Brain microvascular endothelial cell (primary cell): ENCODE results near the gene PCA3.

ENCODE experiments used
- DNase-seq: peaks from one replicate; pipeline ENCODE4 v3.0.0-alpha.2; 2020
- H3K27ac ChIP-seq: fragments of 250-450 bp; sonication (Bioruptor Pico); 2 replicates; pipeline ENCODE4 v1.5.1; 2020; ENCODE audit warnings: mild to moderate bottlenecking, moderate library complexity
- H3K27me3 ChIP-seq: fragments of 250-450 bp; sonication (Bioruptor Pico); replicated peaks from 2 replicates; pipeline ENCODE4 v1.5.1; 2020; ENCODE audit warnings: mild to moderate bottlenecking
- H3K36me3 ChIP-seq: fragments of 250-450 bp; sonication (Bioruptor Pico); replicated peaks from 2 replicates; pipeline ENCODE4 v1.5.1; 2020; ENCODE audit warnings: mild to moderate bottlenecking
- H3K4me3 ChIP-seq: 2 replicates; pipeline ENCODE4 v1.5.1; 2011; ENCODE audit warnings: low read depth, mild to moderate bottlenecking, control low read depth, low read length, moderate library complexity
- in situ Hi-C: cut with HindIII; loops from 2 replicates; pipeline ENCODE4 v1.10.0; 2017; ENCODE audit warnings: low sequenced_read_pairs, low pct_ligation_motif_present
- TF ChIP-seq, protein P1 (sequence below): IDR thresholded peaks from 2 replicates; pipeline ENCODE4 v1.5.1; 2011; ENCODE audit warnings: low read depth, mild to moderate bottlenecking, moderate library complexity, low read length, control low read depth, inconsistent platforms; ENCODE audit errors: missing control alignments

The PCA3 gene

DNA sequence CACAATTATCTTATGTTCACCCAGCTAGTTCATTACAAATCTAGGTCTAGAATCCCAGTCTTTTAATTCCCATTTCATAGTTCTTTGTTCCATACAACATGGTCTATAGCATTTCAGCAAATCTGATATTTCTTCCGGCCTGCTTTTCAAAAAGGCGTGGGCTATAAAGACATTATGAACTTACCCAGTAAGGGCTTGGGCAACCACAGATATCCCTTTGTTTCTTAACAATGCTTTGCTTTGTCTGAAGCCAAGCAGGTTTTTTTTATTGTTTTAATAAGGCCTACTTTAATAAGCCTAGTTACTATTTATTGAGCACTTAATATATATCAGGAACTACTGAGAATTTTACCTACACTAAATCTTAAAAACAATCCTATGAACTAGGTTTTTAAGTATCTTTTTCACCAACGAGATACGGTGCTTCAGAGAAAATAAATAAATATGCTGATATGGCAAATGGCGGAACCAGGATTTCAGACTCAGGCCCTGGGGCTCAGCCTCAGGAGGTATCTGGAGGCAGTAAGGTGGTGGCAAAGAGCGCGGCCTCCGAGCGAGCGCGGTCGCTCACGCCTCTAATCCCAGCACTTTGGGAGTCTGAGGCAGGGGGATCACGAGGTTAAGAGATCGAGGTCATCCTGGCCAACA, 29.7 kb downstream of the PCA3 start:
- Histone ChIP-seq H3K27me3 (no peaks in the 10 kb centered on the region), H3K4me3 (no peak overlapping the region), H3K36me3 (no peaks in the 10 kb centered on the region), H3K27ac (no peak overlapping the region)
- TF ChIP-seq, protein P1, sequence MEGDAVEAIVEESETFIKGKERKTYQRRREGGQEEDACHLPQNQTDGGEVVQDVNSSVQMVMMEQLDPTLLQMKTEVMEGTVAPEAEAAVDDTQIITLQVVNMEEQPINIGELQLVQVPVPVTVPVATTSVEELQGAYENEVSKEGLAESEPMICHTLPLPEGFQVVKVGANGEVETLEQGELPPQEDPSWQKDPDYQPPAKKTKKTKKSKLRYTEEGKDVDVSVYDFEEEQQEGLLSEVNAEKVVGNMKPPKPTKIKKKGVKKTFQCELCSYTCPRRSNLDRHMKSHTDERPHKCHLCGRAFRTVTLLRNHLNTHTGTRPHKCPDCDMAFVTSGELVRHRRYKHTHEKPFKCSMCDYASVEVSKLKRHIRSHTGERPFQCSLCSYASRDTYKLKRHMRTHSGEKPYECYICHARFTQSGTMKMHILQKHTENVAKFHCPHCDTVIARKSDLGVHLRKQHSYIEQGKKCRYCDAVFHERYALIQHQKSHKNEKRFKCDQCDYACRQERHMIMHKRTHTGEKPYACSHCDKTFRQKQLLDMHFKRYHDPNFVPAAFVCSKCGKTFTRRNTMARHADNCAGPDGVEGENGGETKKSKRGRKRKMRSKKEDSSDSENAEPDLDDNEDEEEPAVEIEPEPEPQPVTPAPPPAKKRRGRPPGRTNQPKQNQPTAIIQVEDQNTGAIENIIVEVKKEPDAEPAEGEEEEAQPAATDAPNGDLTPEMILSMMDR = no peak
- in situ Hi-C loops = loop anchor here (25.0 kb wide), 1 partner anchor 193 kb away; no protein-coding TSS in a partner anchor
- no peak for DNase-seq

DNA sequence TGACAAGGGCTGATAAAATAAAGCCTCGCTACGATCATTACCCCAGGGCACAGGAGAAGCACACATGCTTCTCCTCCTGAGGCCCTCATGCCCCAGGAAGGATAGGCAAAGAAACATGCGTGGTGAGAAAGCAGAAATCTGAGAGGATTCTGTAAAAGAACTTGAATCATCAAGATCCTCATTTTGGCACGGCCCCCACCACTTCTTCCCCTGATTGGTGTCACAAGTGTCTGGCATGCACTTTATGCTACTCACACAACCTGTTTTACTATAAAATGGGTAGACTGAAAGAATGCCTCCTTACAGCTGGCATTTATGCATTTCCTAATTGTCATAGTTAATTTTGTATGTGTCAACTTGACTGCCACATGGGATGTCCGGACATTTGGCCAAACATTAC, 32.1 kb downstream of the PCA3 start:
- in situ Hi-C loops = loop anchor here (25.0 kb wide), 1 partner anchor 191 kb away; no protein-coding TSS in a partner anchor
- H3K4me3 ChIP-seq = no peak overlapping the region
- H3K36me3 ChIP-seq = no peaks in the 10 kb centered on the region
- H3K27ac ChIP-seq = no peak overlapping the region
- TF ChIP-seq, protein P1 = no peak
- DNase-seq = no peak
- no peaks in the 10 kb centered on the region for H3K27me3 ChIP-seq

DNA sequence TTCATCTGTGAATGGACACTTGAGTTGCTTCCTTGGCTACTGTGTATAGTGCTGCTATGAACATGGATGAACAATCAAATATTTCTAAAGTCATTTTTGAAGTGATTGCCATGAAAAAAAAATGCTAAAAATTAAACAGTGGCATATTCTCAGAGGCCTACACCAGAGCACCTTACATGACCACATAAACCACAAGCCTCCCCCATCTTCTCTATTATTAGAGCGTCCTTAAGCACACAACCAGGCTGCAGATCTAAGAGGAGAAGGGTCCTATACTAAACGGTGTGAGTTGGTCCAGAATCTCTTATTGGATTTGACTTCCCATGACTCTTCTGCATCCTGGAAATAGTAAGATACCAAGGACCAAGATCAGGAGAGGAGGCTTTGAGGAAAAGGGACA, 34.3 kb downstream of the PCA3 start:
- H3K27me3 ChIP-seq = no peaks in the 10 kb centered on the region
- H3K4me3 ChIP-seq = no peak overlapping the region
- H3K36me3 ChIP-seq = no peaks in the 10 kb centered on the region
- in situ Hi-C loops = loop anchor here (25.0 kb wide), 1 partner anchor 189 kb away; no protein-coding TSS in a partner anchor
- H3K27ac ChIP-seq = no peak overlapping the region
- TF ChIP-seq, protein P1 = no peak
- DNase-seq = no peak

DNA sequence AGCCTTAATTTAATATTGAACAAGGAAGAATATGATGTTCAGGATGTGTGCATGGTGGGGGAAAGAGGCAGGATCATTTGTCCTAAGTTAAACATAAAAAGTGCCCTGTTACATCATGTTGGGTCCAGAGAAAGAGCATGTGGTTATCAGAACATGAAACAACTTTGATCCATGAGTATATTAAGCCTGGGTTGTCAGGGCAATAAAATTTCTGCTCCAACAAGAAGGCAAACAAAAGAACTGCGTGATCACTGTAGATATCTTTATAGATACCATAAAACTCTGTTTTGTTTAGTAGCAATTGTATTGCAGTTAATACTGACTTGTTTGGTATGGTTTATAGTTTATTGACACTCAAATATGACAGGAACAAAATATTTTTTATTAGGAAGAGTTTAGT, 35.2 kb downstream of the PCA3 start:
- no peaks in the 10 kb centered on the region for H3K36me3 ChIP-seq
- no peak overlapping the region for H3K27ac ChIP-seq
- H3K27me3 ChIP-seq = no peaks in the 10 kb centered on the region
- H3K4me3 ChIP-seq = no peak overlapping the region
- no peak for DNase-seq
- in situ Hi-C loops = loop anchor here (25.0 kb wide), 1 partner anchor 188 kb away; no protein-coding TSS in a partner anchor
- TF ChIP-seq, protein P1 = no peak

DNA sequence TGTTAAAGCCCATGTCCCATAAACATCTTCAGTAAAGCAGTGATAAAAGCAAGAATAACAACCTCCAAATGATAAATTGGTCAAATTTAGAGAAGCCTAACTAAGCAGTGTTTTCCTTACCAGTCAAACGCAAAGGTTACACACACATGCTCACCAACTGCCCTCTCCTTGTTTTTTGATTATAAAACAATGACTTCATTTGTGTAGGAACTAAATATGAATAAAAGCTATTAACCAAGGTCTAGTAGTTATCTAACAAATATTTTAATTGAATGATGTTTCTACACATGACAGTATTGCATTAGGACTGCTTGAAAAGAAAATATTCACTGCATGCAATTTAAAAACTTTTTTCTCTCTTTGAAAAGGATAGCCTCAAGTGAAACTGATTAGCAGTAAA, 36.7 kb downstream of the PCA3 start:
- Histone ChIP-seq H3K36me3 (no peaks in the 10 kb centered on the region), H3K4me3 (no peak overlapping the region), H3K27me3 (no peaks in the 10 kb centered on the region), H3K27ac (no peak overlapping the region)
- in situ Hi-C loops = no loop called here
- DNase-seq = no peak
- TF ChIP-seq, protein P1 = no peak

DNA sequence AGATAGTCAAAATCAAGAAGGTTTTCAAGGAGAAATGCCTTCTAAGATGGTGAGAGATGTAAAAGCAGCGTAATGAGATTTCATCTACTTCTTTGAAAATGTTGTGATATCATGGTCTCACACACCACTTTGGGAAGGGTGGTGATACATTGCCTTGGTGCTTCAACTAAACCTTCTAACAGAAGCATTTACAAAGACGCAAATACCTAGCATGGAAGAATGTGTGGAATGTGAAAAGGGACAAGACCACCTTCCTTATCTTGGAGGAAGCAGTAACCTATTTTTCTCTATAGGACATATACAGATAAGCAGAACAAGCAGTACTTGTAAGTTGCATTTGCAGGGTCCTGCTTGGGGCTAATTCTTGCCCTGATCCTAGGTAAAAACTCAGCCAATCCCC, 38.8 kb downstream of the PCA3 start:
- Histone ChIP-seq H3K27me3 (no peaks in the 10 kb centered on the region), H3K36me3 (no peaks in the 10 kb centered on the region), H3K27ac (no peak overlapping the region), H3K4me3 (no peak overlapping the region)
- no peak for DNase-seq
- TF ChIP-seq, protein P1 = no peak
- in situ Hi-C loops = no loop called here
